NCI-H2196 (cell line): ENCODE results near the gene BMAL1.
A peak's percentile ranks its signal among the peaks of the same experiment; 100 is the strongest.
"Not testable (repeated sequence)": the region's sequence is repeated elsewhere in the genome, so short reads cannot be mapped to it uniquely, and the experiment has no call there.

Experiments
- DNase-seq: peaks from one replicate; lab custom pipeline; 2025; ENCODE audit not compliant: unreplicated experiment; lab: John Stamatoyannopoulos, UW

The BMAL1 gene

DNA sequence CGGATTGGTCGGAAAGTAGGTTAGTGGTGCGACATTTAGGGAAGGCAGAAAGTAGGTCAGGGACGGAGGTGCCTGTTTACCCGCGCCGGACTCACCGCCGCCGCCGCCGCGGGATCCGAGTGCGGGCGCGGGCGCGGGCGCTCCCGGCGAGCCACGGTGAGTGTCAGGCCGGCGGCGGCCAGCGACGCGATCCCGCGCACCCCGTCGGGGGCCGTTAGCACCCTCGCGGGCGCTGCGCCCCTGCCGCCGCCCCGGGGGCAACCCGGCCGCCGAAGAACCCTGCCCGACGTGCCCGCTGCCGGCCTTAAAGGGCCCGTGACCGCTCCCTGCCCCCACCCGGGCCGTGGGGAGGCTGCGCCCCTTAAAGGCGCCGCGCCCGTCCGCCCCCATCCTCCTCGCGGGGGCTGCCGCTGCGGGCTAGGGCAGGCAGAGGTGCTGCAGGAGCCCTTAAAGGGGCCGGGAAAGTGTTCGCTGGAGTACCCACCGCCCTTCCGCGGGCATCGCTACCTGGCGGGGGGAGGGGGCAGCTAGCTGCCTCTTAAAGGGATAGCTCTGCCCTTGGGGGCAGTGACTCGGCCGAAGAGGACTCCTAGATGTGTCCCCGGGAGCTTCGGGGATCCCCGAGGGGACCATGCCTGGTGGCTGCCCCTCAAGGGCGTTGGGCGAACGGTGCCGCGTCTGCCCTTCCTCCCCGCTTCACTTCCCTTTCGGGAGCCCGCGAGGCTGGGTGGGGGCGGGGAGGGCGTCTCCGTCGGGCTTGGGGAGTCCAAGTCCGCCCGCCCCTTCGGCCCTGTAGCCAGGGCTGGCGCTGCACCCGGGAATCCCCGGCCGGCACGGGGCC lies at the start of gene BMAL1:
BMAL1 (plus strand) TSS at position 23 of the 841 bp plus-strand sequence. CDS start 76,519 bp downstream, outside the sequence.
- no peak for DNase-seq

DNA sequence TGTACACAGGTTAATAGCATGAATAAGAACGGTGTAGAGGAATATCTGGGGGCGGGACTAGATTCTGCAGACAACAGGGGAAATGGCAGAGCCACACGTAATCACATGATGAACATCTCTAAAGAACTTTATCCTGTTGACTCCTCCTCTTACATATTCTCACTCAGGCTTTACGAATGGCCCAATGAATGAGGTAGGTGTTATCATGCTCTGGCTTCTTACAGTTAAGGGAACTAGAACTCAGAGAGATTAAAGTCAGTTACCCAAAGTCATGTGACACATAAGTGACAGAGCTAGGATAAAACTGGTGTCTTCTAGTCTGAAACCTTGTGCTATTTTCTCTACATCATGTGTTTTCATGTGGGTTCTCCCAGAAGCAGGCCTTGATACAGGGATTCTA lies 49.0 kb upstream of the BMAL1 start:
- DNase-seq = no peak

DNA sequence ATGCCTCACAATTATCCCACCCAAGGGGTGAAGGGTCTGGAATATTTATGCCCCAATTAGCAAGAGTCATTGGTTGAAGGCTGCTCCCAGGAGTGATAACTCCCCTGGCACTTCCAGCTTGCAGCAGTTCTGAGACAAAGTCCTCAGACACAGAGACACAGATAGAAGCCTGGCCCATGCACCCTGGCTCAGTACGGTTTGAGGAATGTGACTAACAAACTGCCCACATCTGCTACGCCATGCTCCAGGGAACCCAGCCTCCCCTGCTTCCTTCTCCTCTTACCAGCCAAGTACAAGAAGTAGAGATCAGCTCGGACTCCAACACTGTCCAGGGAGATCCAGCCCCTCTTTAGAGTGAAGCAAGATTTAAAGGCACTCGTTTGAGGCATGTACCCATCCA lies 48.5 kb upstream of the BMAL1 start:
- DNase-seq = no peak

DNA sequence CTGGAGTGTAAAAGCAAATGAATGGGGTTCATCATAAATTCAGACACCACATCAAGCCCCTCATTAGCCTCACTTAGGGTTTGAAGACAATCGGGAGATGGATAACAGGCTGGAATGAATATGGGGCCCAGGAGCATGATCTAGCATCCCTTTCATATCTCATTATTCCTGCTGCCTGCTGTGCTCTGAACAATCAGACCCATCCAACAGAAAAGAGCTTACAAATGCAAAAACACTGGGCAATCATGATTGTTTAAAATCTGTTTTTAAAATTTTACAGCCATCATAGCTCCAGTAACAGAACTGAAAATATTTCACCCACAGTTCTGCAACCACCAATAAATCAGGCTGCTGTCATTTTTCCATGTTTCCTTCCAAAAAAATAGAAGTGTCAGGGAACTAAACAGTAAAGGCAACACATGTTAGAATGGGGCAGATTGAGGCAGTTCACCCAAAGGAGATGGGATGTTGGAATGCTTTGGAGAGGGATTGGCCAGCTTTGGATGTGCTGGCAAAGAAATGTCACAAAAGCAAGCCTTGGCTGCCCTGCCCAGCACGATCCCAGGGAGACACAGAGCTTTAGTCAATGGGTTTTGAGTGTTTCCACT lies 47.8 kb upstream of the BMAL1 start:
- no peak for DNase-seq

DNA sequence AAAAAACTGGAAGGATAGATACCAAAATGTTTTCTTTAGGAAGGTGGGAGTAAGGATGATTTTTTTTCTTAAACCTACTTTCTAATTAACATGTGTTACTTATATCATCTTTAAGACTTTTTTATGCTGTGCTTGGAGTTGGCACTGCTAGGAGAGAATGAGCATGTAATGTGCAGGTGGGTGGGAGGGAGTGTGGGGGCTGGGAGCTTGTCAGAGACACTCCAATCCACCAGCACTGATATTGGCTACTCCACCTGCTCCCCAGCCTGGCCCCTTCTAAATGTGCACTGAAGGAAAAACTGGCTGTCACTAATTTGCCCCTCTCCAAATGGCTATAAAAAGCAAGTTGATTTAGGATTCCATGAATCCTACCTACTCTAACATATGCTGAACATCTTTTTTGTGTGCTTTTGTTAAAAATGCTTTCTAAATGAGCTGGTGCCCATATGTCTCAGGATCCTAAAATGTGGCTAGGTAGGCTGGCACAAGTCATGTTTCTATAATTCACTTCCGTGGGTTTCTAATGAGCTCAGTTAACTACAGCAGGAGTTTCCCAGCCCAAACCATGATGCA lies 44.3 kb upstream of the BMAL1 start:
- no peak for DNase-seq

DNA sequence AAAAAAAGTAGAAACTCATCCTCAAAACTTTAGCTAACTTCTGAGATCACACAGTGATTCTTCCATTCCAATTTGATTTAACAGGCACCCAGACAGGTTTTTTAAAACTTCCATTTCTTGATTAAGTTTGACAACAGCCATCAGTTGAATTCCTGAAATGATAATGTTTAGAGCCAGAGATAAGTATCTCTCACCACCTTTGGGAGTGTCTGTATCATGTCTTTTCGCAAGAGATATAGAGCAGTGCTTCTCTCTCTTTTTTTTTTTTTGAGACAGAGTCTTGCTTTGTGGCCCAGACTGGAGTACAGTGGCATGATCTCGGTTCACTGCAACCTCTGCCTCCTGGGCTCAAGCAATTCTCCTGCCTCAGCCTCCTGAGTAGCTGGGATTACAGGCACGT lies 41.7 kb upstream of the BMAL1 start:
- DNase-seq = no peak

DNA sequence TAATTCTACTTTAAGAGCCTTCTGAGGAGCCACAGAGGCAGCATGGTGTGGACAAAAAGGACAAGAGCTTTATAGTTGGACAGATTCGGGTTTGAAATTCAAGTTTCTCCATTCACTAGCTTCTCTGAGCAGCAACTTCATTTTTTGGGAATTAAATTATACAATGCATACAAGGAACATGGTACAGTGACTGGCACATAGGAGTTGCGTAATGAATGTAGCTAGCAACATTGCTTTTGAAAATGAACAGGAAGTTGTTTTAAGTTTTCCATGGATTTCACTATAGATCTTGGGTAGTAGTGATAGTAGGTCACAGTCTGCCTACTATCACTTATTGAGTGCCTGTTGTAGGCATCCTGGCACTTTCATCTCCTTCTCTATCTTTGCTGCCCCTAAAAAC lies 41.0 kb upstream of the BMAL1 start:
- DNase-seq = no peak

DNA sequence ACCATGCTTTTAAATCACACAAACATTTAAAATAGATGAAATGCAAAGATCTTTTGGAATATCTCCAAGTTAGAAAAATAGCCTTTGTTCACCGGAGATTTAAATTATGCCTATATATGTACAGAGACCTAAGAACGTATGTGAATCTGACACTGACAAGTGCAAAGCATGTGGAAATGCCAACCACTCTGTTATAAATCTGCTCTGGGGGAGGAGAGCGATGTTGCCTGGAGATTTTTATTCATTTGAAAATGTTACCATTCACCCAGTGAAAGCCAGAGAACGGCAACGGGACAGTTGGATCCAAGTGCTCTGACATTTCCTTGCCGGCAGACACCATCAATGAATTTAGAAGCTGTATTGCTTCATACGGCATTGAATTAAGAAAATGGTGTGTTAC lies 39.8 kb upstream of the BMAL1 start:
- DNase-seq = no peak

DNA sequence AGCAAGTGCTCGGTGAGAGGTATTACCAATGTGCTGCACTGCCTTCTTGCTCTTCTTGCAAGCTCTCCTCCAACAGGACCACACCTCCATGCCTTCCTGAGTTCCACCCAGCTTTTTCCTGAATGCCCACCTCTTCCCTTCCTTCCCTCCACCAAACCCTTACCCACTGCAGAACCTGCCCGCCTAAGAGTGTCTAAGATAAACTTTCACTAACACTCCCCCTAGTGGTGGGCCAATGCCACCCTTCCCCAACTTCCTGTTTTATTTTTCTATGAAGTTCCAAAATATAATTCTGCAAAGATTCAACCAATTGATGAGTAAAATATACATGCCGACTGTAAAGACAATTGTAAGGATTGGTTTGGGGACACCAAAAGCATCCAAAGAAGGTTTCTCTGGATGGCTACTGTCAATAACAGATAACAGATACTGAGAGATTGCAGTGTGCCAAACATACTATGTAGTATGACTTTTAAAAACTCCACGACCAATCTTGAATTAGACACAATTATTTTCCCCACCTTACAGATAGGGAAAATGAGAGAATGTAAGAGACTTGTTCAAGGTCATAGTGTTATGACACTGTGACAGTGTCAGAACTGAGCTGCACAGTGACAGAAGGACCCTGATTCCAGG lies 38.6 kb upstream of the BMAL1 start:
- peak; percentile 10 for DNase-seq

DNA sequence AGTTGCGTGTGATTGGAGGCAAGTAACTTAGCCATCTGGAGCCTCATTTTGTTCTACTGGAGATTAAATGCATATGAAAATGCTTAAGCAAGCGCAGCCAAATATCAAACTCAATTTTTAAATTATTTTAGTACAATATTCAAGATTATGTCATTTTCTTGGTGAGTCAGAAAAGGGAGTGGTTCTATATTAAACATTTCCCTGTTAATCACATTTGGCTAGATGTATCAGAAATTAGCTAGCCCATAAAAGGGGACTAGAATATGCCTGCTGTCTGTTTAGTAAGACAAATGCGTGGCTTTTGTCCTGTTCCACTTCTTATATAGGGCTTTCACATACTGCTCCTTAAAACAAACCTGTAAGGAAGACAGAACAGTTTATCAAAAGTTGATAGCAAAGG lies 35.0 kb upstream of the BMAL1 start:
- no peak for DNase-seq

DNA sequence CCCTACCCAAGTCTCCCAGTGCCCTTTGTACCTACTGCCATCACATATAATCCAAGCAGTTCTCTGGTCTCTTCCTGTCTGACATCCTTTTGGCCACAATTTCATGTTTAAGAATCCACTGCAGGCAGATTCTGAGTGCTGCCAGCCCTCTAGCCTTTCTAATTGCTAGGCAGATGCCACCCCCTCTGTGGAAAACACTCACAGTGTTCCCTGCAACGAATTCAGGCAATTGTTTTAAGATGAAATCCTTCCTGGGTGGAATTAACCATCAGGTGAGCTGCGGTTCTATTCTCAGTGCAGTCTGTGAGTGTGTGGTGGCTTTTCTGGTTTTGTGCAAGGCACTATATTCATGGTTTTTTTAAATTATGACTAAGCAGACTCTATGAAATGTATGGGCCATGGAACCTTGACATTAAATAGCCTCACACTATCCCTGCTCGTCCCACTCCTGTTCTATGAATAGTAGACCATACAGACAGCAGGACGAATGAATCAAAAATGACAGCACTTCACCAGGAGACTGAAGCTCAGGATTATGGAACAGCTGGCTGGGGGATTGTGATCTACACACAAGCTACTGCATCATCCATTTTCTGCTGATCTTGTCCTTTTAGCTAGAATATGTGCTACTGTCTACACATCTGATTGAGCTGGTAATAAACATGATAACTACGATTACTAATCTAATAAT lies 29.8 kb upstream of the BMAL1 start:
- DNase-seq = no peak

DNA sequence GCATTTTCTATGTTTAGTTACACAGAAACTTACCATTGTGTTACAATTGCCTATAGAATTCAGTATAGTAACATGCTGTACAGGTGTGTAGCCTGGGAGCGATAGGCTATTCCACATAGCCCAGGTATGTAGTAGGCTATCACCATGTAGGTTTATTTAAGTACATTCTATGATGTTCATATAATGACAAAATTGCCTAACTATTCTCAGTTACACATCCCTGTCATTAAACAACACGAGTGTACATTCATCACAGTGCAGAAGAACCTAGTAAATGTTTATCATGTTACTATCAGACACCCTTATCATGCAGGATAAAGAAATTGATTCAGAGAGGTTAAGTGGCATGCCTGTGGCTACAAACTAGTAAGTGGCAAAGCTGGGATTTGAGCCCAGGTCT lies 28.4 kb upstream of the BMAL1 start:
- no peak for DNase-seq

DNA sequence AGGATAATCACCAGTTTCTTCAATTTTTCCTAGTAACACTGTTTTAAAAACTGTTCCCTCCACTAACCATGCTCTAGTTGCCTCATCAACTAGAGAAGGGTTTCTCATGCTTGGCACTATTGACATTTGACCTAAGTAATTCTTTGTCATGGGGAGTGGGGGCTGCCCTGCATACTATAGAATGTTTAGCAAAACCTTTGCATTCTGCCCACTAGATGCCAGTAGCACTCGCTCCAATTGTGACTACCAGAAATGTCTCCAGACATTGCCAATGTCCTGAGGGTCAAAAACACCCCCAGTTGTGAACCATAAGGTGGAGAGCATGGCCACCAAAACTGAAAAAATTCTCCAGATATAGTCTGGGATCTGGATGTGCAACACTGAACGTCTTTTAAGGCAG lies 27.6 kb upstream of the BMAL1 start:
- no peak for DNase-seq

DNA sequence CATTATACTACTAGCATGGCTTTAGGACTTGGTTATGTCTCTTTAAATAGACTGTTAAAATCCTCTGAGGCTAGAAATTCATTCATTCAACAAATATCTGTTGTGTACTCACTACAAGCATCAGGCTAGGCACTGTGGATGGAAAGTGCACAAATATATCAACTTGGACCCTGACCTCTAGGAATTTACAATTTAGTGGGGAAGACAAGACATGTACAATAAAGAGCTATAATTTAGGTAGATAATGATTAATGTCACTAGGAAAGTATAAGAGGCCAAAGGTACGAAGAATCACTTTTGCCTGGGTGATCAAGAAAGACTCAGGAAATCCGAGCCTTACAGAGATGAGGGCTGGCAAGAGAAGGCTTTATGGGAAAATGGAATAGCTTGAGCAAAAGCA lies 25.6 kb upstream of the BMAL1 start:
- no peak for DNase-seq

DNA sequence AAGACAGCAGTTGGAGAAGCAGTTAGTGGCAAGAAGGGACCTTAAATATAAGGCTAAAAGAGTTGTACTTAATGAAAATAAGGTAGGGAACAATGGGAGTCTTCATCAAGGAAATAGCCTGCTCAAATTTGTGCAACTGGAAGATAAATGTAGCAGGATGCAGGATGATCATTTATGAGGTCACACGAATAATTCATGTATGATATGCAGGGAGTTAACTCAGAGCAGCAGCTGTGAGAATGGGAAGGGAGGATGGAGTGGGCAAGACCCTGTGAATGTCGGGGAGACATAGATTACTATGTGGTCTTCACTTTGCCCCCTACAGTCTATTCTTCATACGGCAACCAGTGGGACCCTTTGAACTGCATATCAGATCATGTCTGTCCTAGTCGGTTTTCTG lies 25.2 kb upstream of the BMAL1 start:
- DNase-seq = no peak

DNA sequence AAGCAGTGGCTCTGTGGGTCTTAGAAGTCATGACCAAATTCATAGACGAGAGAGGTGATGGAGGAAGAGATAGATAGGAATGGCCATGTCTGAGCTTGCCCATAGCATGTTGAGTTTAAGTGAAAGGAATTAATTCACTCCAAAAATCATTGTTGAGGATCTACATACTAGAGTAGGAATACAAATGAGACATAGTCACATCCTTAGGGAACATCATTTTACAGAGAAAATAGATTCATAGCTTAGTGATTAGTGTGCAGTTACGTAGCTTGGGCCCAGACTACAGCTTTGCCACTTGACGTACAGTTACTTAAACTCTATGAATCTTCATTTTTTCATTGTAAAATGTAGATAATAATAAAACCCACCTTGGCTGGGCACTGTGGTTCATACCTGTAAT lies 21.4 kb upstream of the BMAL1 start:
- no peak for DNase-seq

DNA sequence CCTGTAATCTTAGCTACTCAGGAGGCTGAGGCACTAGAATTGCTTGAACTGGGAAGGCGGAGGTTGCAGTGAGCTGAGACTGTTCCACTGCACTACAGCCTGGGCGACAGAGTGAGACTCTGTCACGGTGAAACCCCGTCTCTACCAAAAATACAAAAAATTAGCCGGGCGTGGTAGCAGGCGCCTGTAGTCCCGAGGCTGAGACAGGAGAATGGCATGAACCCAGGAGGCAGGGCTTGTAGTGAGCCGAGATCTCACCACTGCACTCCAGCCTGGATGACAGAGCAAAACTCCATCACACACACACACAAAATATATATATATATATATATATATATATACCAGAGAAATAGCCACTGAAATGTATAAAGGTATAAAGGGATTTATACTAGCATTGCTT lies 19.5 kb upstream of the BMAL1 start:
- DNase-seq = not testable (repeated sequence)

DNA sequence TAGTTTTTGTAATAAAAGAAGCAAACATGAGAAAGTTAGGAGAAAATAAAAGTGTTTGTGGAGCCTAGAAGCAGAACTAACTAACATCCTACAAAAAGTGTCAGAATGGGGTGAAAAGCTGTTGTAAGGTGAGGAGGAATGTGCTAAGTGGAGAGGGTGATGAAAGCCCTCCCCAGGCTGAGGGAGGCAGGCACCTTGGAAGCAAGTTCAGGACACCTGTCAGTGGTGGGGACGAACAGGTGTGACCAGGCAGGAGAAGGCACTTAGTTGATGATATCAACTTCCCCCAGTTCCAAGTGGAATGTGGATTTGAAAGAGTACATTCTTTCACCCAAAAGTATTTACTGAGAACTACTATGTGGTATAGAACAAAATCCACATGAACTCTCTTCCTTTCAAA lies 18.7 kb upstream of the BMAL1 start:
- no peak for DNase-seq

DNA sequence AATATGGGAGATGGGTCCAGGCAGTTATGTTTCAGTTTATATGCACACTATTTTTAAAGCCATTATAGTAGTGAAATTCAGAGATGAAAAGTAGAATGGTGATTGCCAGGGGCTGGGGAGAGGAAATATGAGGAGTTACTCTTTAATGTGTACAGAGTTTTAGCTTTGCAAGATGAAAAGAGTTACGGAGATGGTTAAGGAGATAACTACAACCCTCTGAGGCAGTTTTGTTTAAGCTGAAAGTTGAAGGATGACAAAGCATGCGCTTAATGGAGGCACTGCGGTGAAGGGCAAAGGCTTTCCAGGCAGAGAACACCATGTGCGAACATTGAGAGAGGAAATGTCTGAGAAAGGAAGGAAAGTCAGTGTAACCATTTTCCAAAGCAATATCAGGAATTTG lies 18.2 kb upstream of the BMAL1 start:
- DNase-seq = no peak

DNA sequence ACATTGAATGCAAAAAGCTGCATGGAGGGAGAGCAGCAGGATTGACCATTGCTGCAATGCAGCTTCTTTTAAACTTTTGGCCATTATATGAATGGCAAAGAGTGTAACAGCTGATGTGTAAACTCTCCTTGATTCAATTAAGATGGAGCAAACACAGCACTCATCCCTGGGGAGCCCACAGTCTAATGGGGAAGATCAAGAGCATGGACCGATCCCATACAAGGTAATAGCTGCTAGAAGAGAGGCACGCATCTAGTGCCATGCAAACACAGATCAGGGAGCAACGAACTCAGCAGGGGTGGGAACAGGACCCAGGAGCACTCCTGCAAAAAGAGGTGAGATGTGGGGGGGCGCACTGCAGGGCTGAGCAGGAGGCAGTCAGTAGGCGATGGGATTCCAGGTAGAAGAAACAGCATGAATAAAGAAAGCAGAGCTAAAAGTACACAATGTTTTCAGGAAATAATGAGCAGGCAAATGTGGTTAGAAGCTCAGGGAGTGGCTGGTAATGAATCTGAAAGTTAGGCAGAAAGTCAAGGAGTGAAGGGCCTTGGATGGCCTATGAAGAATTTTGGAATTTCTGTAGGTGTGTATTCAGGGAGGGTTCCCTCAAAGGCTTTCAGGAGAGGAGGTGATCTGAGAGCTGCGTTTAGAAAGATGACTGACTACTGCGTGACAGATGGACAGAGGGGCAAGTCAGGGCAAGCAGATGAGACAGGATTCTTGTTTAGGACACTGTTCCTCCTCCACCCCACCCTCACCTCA lies 17.2 kb upstream of the BMAL1 start:
- no peak for DNase-seq
